HEK293 (cell line): ENCODE measurements around the gene SLC16A10.

Source experiments
- BCL11A ChIP-seq: fragments of 450-650 bp; formaldehyde crosslinking; IDR thresholded peaks from 2 replicates; pipeline ENCODE4 v1.5.1; 2016; ENCODE audit warnings: low read depth, missing biosample characterization, missing genetic modification characterization
- CTCF ChIP-seq: fragments of 450-650 bp; formaldehyde crosslinking; IDR thresholded peaks from 2 replicates; pipeline ENCODE4 v1.5.1; 2016; ENCODE audit warnings: missing biosample characterization, missing genetic modification characterization
- PBX3 ChIP-seq: sonication (generic); formaldehyde crosslinking; IDR thresholded peaks from 2 replicates; pipeline ENCODE4 v1.8.1; 2022; ENCODE audit warnings: mild to moderate bottlenecking, moderate library complexity, missing genetic modification reagents
- REST ChIP-seq: fragments of 450-650 bp; formaldehyde crosslinking; IDR thresholded peaks from 2 replicates; pipeline ENCODE4 v1.5.1; 2016; ENCODE audit warnings: missing biosample characterization, missing genetic modification characterization
- SP3 ChIP-seq: fragments of 450-650 bp; formaldehyde crosslinking; IDR thresholded peaks from 2 replicates; pipeline ENCODE4 v1.5.1; 2016; ENCODE audit warnings: missing biosample characterization, missing genetic modification characterization
- ZBTB1 ChIP-seq: fragments of 450-650 bp; formaldehyde crosslinking; IDR thresholded peaks from 2 replicates; pipeline ENCODE4 v1.5.1; 2016; ENCODE audit warnings: missing biosample characterization, missing genetic modification characterization
- ZBTB8A ChIP-seq: fragments of 450-650 bp; formaldehyde crosslinking; IDR thresholded peaks from 2 replicates; pipeline ENCODE4 v1.5.1; 2016; ENCODE audit warnings: missing biosample characterization, missing genetic modification characterization
- ZNF362 ChIP-seq: fragments of 450-650 bp; formaldehyde crosslinking; IDR thresholded peaks from 2 replicates; pipeline ENCODE4 v1.5.1; 2016; ENCODE audit warnings: missing biosample characterization, missing genetic modification characterization
- ZNF391 ChIP-seq: fragments of 450-650 bp; formaldehyde crosslinking; IDR thresholded peaks from 2 replicates; pipeline ENCODE4 v1.5.1; 2016; ENCODE audit warnings: low read depth, missing biosample characterization, missing genetic modification characterization, borderline replicate concordance

GRCh38 chr6:111265842-111266241 is 178.5 kb downstream of the SLC16A10 start:
- TF ChIP-seq CTCF (tag by site-specific recombination) (no peak), REST (tag by site-specific recombination) (no peak), ZNF362 (tag by site-specific recombination) (no peak), SP3 (tag by site-specific recombination) (no peak), BCL11A (tag by site-specific recombination) (no peak), ZNF391 (tag by site-specific recombination) (no peak), ZBTB8A (tag by site-specific recombination) (no peak), ZBTB1 (tag by site-specific recombination) (no peak), PBX3 (CRISPR knock-in tag) (no peak)
